Mesodermal cell (in vitro differentiated cells): ENCODE data around the gene UBE2Z.

ENCODE experiments used
- H3K27ac ChIP-seq: 2 replicates; pipeline ENCODE4 v1.7.0; 2013; ENCODE audit warnings: mild to moderate bottlenecking, low read depth, low read length, moderate library complexity; ENCODE audit not compliant: severe bottlenecking
- H3K36me3 ChIP-seq: 2 replicates; pipeline ENCODE4 v1.7.1; 2013; ENCODE audit warnings: mild to moderate bottlenecking, low read length, moderate library complexity; ENCODE audit not compliant: control insufficient read depth, insufficient read depth
- H3K4me1 ChIP-seq: one replicate; pipeline ENCODE4 v1.7.1; 2013; ENCODE audit warnings: mild to moderate bottlenecking, low read length; ENCODE audit not compliant: insufficient read depth, control insufficient read depth, poor library complexity, severe bottlenecking
- H3K4me3 ChIP-seq: 2 replicates; pipeline ENCODE4 v1.7.0; 2013; ENCODE audit warnings: low read length, control low read depth, mild to moderate bottlenecking; ENCODE audit not compliant: insufficient read depth, poor library complexity, severe bottlenecking; ENCODE audit errors: extremely low read depth
- H3K9me3 ChIP-seq: 2 replicates; pipeline ENCODE4 v1.7.1; 2013; ENCODE audit warnings: mild to moderate bottlenecking, low read length, moderate library complexity; ENCODE audit not compliant: control insufficient read depth
- WGBS, 2 experiments: methylation state at CpG; one replicate each; pipeline ENCODE4 v1.1.5; 2013; ENCODE audit warnings: missing lambda C conversion rate in 2 of 2; ENCODE audit not compliant: insufficient coverage in 2 of 2; 5-methylcytosine and 5-hydroxymethylcytosine counted together

Gene UBE2Z

DNA sequence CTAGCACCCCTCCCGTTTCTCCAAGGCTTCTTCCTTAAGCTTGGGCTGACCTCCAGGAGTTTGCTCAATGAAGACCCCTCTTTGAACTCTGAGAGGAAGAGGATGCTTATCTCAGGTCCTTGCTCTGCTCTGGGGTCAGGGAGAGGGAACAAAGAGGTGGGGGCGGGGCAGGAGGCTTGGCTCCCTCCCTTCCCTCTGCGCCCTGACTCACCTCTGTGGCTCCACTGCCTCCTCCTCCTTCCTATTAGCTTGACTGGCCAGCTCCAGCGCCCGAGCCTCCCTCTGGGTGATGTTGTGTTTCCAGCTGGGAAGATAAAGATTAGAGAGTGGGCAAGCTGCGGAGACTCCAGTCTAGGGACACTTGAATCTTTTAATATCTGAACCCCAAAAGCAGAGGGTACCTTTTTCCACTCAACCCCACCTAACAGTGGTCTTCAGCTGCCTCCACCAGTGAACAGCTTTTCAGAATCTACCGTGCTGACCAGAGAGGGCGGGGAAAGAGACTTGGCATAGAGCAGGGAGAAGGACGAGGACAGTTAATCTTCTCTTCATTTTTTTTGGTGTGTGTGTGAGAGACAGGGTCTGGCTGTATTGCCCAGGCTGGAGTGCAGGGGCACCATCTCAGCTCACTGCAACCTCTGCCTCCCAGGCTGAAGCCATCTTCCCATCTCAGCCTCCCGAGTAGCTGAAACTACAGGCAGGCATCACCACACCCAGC lies 53.5 kb downstream of the UBE2Z start:
- H3K4me3 ChIP-seq: no peak overlapping the region
- no peaks in the 10 kb centered on the region for H3K9me3 ChIP-seq
- no peaks in the 10 kb centered on the region for H3K36me3 ChIP-seq
- H3K27ac ChIP-seq: peak overlapping the region; percentile 80
- WGBS, 2 experiments: 56 to 71% methylated on average over 1 to 5 of the region's 10 CpGs
- H3K4me1 ChIP-seq: peaks cover 27% of the 10 kb centered on the region

DNA sequence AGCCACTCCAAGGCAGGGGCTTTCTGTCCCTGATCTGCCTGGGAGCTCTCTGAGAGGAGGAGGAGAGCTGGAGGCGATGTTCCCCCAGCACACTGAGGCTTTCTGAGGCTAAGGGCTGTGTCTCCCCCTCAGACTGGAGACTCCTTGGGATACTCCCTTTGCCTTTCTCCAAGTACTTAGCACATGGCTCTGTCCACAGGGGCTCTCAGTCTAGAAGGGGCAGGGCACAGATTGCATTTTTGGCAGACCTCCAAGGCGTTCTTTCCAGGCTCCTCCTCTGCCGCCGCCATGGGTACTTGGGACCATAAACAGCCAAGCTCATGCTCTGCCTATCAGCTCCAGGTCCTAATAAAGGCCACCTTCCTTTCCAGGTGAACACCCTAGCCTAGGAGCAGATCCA lies 62.0 kb downstream of the UBE2Z start:
- Histone ChIP-seq H3K36me3 (no peaks in the 10 kb centered on the region), H3K9me3 (no peaks in the 10 kb centered on the region), H3K4me1 (peaks cover 42% of the 10 kb centered on the region), H3K4me3 (no peak overlapping the region), H3K27ac (no peak overlapping the region)
- WGBS, 2 experiments: 69 to 88% methylated on average over 2 to 3 of the region's 4 CpGs

DNA sequence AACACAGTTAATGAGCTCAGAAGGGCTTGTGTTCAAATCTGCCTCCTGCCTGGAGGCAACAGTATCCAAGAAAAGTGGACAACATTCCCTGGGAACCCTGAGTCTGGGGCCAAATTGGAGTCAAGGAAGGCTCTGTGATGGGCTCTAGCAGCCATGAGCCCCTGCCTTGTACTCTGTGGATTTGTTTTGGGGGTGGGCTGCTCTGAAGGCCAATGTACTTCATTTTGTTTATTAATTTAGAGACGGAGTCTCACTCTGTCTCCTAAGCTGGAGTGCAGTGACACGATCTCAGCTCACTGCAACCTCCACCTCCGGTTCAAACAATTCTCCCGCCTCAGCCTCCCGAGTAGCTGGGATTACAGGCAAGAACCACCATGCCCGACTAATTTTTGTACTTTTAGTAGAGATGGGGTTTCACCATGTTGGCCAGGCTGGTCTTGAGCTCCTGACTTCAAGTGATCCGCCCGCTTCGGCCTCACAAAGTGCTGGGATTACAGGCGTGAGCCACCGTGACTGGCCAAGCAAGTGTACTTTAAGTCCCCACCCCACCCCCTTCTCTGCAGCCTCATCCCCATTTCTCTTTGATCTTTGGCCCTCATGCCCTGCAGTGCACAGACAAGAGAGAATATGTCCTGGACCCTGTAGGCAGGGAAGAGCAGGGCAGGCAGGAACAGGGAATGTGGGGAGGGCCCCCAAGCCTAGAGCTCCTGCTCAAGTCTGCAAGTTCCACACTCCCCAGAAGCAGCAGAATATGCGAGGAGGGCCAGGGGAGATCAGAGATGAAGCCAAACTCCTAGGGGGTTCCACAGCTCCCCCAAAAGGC lies 62.9 kb downstream of the UBE2Z start:
- H3K4me3 ChIP-seq: no peak overlapping the region
- H3K4me1 ChIP-seq: peaks cover 42% of the 10 kb centered on the region
- WGBS, 2 experiments: 74 to 75% methylated on average over 8 to 11 of the region's 12 CpGs
- H3K36me3 ChIP-seq: no peaks in the 10 kb centered on the region
- H3K9me3 ChIP-seq: no peaks in the 10 kb centered on the region
- peak overlapping the region; percentile 98 for H3K27ac ChIP-seq

DNA sequence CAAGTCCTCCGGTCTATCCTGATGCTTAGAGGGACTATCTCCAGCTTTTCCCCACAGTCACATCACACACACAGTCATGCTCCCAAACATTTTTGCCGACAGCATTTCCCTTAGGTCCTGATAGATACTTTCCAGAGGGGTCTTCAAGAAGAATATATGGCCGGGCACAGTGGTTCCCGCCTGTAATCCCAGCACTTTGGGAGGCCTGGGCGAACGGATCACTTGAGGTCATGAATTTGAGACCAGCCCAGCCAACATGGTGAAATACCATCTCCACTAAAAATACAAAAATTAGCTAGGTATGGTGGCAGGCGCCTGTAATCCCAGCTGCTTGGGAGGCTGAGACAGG lies 64.5 kb downstream of the UBE2Z start:
- no peak overlapping the region for H3K4me3 ChIP-seq

DNA sequence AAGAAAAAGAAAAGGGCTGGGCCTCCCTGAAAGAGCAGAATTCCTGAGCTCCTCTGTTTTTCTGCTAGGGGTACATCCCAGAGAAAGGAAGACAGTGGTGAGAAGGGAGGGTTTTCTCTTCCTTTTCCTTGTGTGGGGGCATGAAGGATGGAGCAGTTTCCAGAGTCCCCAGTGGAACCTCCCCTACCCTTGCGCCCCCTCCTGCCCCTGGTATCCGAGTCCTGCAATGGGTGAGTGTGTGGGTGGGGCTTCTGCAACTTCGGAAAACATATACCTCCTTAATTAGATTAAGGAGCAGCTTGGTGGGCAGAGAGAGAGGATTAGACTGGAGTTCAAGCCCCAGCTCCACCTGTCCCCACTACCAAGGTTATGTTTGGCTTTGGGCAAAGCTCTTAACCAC lies 65.6 kb downstream of the UBE2Z start:
- Histone ChIP-seq H3K4me1 (peaks cover 42% of the 10 kb centered on the region), H3K4me3 (no peak overlapping the region), H3K27ac (peak overlapping the region; percentile 98), H3K36me3 (no peaks in the 10 kb centered on the region), H3K9me3 (no peaks in the 10 kb centered on the region)
- no CpG with 5 or more reads among the region's 3 CpGs for WGBS, 2 experiments

More for the DNA sequence above, 64.5 kb downstream of the UBE2Z start:
- H3K9me3 ChIP-seq: no peaks in the 10 kb centered on the region
- H3K4me1 ChIP-seq: peaks cover 42% of the 10 kb centered on the region
- 52 to 56% methylated on average over 5 to 6 of the region's 7 CpGs for WGBS, 2 experiments
- no peaks in the 10 kb centered on the region for H3K36me3 ChIP-seq
- peak overlapping the region; percentile 98 for H3K27ac ChIP-seq
